Measurements from ENCODE around the gene TSTD1.
"Not testable (repeated sequence)": the region's sequence is repeated elsewhere in the genome, so short reads cannot be mapped to it uniquely, and the experiment has no call there.

Gene TSTD1

DNA sequence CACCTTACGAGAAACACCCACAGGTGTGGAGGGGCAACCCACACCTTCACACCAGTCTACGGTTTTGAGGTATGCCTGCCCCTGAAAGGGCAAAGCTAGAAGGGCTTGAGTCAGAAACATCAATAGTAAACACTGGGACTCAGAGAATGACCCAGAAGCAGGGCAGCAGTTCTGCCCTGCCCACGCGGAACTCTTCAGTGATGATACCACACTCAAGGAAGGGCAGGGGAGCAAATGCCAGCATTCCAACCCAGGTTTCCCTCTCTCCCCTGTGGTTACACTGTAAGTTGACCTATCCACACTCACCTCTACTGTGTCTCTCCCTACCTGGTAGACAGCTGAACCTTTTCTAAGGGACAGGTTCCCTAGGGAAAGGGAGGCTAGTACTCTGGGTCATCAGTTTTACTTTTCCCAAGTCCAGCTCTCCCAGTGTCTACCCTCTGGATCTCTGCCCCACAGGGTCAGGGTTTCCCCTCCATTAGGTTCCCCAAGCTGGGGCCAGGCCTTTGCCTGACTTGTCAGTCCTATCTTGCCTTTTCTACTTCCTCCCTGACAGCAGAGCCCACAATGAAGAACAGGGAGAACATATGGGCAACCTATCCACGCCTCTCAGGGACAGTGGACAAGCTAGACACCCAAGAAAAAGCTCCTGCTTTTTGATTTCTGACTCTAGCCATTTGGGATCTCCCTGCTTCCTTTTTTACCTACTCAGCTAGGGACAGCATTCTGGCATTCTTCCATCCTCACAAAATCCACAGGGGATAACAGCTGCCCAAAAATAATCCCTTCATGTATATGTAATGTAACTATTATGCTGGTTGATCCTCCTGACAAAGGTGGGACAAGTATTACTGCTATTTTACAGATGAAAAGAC, 20.8 kb downstream of the TSTD1 start:
- no peak for TF ChIP-seq CTCF (IDR thresholded peaks at IDR 0.05; ENCODE audit: low read depth, low read length, missing control alignments)
- H3K4me3 ChIP-seq (ENCODE audit: low read depth, low read length) = no peak overlapping the region
- DNase-seq = no peak
- no peaks in the 10 kb centered on the region for H3K36me3 ChIP-seq (replicated peaks)
- H3K27me3 ChIP-seq (replicated peaks) = peaks cover 9% of the 10 kb centered on the region
- H3K27ac ChIP-seq = no peak overlapping the region
- in situ Hi-C loops (cut with HindIII; ENCODE audit: low pct_ligation_motif_present, low sequenced_read_pairs) = no loop called here

- H3K27me3 ChIP-seq (replicated peaks); H3K36me3 ChIP-seq (replicated peaks); DNase-seq; H3K27ac ChIP-seq; in situ Hi-C loops (cut with HindIII; ENCODE audit: low pct_ligation_motif_present, low sequenced_read_pairs); H3K4me3 ChIP-seq (ENCODE audit: low read depth, low read length): not testable (repeated sequence)
Observed at GRCh38 chr1:161017181-161017580, 21.6 kb downstream of the TSTD1 start.

DNA sequence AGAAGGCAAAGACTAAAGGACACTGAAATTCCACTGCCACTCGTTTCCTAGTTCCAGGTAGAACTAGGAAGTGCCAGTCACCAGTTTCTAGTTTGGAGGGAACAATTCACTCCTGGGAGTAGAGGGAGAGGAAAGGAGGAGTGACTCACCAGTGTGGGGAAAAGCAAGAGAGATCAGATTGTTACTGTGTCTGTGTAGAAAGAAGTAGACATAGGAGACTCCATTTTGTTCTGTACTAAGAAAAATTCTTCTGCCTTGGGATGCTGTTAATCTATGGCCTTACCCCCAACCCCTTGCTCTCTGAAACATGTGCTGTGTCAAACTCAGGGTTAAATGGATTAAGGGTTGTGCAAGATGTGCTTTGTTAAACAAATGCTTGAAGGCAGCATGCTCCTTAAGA, 22.1 kb downstream of the TSTD1 start:
- H3K4me3 ChIP-seq (ENCODE audit: low read depth, low read length); H3K36me3 ChIP-seq (replicated peaks); H3K27me3 ChIP-seq (replicated peaks); in situ Hi-C loops (cut with HindIII; ENCODE audit: low pct_ligation_motif_present, low sequenced_read_pairs); DNase-seq; H3K27ac ChIP-seq: not testable (repeated sequence)

DNA sequence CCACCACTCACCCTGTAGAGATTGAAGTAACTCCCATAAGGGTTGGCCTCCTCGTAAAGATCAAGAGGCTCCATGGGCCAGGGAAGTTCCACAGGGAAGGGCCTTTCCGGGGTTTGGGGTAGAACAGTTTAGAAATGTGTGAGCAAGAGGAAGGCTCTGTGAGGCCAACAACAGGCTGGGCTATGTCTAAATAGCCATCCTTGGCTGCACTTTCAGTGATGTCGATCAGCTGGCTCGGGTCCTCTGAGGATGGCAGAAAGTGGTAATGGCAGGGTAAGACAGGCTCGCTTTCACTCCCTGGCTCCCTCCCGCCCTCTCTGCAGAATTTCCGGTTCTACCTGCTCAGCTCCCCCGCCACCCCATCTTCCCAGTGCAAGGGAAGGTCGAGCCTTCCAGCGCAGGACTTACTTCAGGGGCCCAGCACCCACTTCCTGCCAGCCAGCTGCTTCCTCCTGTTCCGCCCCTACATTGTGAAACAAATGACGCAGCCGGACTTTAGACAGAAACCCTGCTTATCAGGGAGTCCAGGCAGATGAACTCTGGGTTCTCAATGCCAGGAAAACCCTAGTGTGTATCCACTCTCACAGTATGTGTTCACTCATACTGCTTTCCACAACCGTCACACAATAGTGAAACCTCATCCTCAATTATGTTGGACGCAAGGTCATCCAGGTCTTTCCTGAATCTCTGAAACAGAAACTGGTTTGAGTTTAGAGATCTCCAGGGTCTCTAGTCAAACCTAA, 25.1 kb downstream of the TSTD1 start:
- Histone ChIP-seq H3K27me3 (replicated peaks) (no peaks in the 10 kb centered on the region), H3K4me3 (ENCODE audit: low read depth, low read length) (no peak overlapping the region), H3K27ac (peak overlapping the region; percentile 3), H3K36me3 (replicated peaks) (no peaks in the 10 kb centered on the region)
- peak; percentile 74 for DNase-seq
- TF ChIP-seq CTCF (IDR thresholded peaks at IDR 0.05; ENCODE audit: low read depth, low read length, missing control alignments) = no peak
- in situ Hi-C loops (cut with HindIII; ENCODE audit: low pct_ligation_motif_present, low sequenced_read_pairs) = no loop called here

GRCh38 chr1:161013131-161013487, 25.7 kb downstream of the TSTD1 start:
- Histone ChIP-seq H3K4me3 (ENCODE audit: low read depth, low read length) (no peak overlapping the region), H3K36me3 (replicated peaks) (no peaks in the 10 kb centered on the region), H3K27me3 (replicated peaks) (no peaks in the 10 kb centered on the region), H3K27ac (peak overlapping the region; percentile 3)
- in situ Hi-C loops (cut with HindIII; ENCODE audit: low pct_ligation_motif_present, low sequenced_read_pairs) = no loop called here
- no peak for TF ChIP-seq CTCF (IDR thresholded peaks at IDR 0.05; ENCODE audit: low read depth, low read length, missing control alignments)
- DNase-seq = no peak

DNA sequence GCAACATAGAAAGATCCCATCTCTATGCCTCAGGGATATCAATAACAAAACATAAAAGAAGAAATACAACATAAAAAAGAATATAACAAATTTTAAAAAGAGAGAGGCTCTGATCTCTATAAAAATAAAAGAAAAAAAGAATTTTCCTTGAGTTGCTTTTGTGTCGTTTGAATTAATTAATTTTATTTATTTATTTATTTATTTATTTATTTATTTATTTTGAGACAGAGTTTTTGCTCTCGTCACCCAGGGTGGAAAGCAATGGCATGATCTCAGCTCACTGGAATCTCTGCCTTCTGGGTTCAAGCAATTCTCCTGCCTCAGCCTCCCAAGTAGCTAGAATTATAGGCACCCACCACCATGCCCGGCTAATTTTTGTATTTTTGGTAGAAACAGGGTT, 26.3 kb downstream of the TSTD1 start:
- no peaks in the 10 kb centered on the region for H3K27me3 ChIP-seq (replicated peaks)
- no peaks in the 10 kb centered on the region for H3K36me3 ChIP-seq (replicated peaks)
- no peak overlapping the region for H3K27ac ChIP-seq
- H3K4me3 ChIP-seq (ENCODE audit: low read depth, low read length) = no peak overlapping the region
- no peak for DNase-seq
- TF ChIP-seq CTCF (IDR thresholded peaks at IDR 0.05; ENCODE audit: low read depth, low read length, missing control alignments) = no peak
- in situ Hi-C loops (cut with HindIII; ENCODE audit: low pct_ligation_motif_present, low sequenced_read_pairs) = no loop called here
